CD8-positive, alpha-beta memory T cell (primary cell): ENCODE measurements around the gene SH2D7. TPM values are rescaled to one million over a fixed set of nuclear protein-coding genes. Genes with fewer than 3 reads are reported as not detected.

Experiments
- CTCF ChIA-PET: fragments of 350-600 bp; sonication (Branson Sonifier 250); formaldehyde crosslinking; loops from one replicate; lab custom pipeline; 2021; ENCODE audit warnings: antibody characterized with exemption; lab: Charles Lee
- POLR2A ChIA-PET: fragments of 350-600 bp; sonication (Branson Sonifier 250); formaldehyde crosslinking; loops from one replicate; lab custom pipeline; 2021; ENCODE audit warnings: antibody characterized with exemption; lab: Charles Lee
- DNase-seq, 5 donors: peaks; one replicate each; pipeline versions ENCODE4 v3.0.0 to v3.0.0-alpha.2; 2020 to 2022; ENCODE audit warnings: mixed read lengths in 1 of 5
- H3K27ac ChIP-seq: one replicate; pipeline ENCODE4 v1.7.0; 2013; ENCODE audit warnings: low read depth, mild to moderate bottlenecking, low read length, moderate library complexity
- H3K27me3 ChIP-seq: 2 replicates; pipeline ENCODE4 v1.7.0; 2013; ENCODE audit warnings: low read length, mild to moderate bottlenecking; ENCODE audit not compliant: insufficient read depth, poor library complexity, severe bottlenecking
- H3K36me3 ChIP-seq: 2 replicates; pipeline ENCODE4 v1.7.0; 2013; ENCODE audit warnings: mild to moderate bottlenecking, low read length, moderate library complexity; ENCODE audit not compliant: insufficient read depth
- H3K4me1 ChIP-seq: 2 replicates; pipeline ENCODE4 v1.7.0; 2013; ENCODE audit warnings: mild to moderate bottlenecking, low read length, moderate library complexity; ENCODE audit not compliant: insufficient read depth
- H3K4me3 ChIP-seq: 2 replicates; pipeline ENCODE4 v1.7.0; 2013; ENCODE audit warnings: mild to moderate bottlenecking, low read length
- H3K9me3 ChIP-seq: 2 replicates; pipeline ENCODE4 v1.7.0; 2013; ENCODE audit warnings: mild to moderate bottlenecking, low read length
- H3K27ac Mint-ChIP-seq, 8 donors: one replicate each; pipeline ENCODE4 v1.8.0; 2020 to 2021; ENCODE audit warnings: mixed read lengths in 8 of 8, mild to moderate bottlenecking in 6 of 8, inconsistent platforms in 3 of 8, moderate library complexity in 3 of 8
- H3K27me3 Mint-ChIP-seq, 2 donors: one replicate each; pipeline ENCODE4 v1.8.0; 2020 to 2021; ENCODE audit warnings: mixed read lengths in 2 of 2, mild to moderate bottlenecking in 1 of 2, moderate library complexity in 1 of 2
- H3K36me3 Mint-ChIP-seq, 3 donors: one replicate each; pipeline ENCODE4 v1.8.0; 2020 to 2021; ENCODE audit warnings: mixed read lengths in 3 of 3, inconsistent platforms in 1 of 3, mild to moderate bottlenecking in 1 of 3
- H3K4me1 Mint-ChIP-seq, 3 donors: one replicate each; pipeline ENCODE4 v1.8.0; 2020 to 2021; ENCODE audit warnings: mixed read lengths in 3 of 3, inconsistent platforms in 1 of 3, mild to moderate bottlenecking in 1 of 3
- H3K4me3 Mint-ChIP-seq, 7 donors: one replicate each; pipeline ENCODE4 v1.8.0; 2020 to 2021; ENCODE audit warnings: mixed read lengths in 7 of 7, mild to moderate bottlenecking in 6 of 7, moderate library complexity in 4 of 7, inconsistent platforms in 2 of 7
- H3K9me3 Mint-ChIP-seq, 5 donors: one replicate each; pipeline ENCODE4 v1.8.0; 2020 to 2022; ENCODE audit warnings: mixed read lengths in 5 of 5, mild to moderate bottlenecking in 3 of 5, moderate library complexity in 2 of 5, inconsistent platforms in 1 of 5
- polyA plus RNA-seq: library from polyadenylated mRNA; unstranded; fragments of 300-500 nt; fragmentation: Illumina TruSeq; gene quantifications from one replicate; pipeline ENCODE4 v1.2.3, GENCODE V29; 2021
- total RNA-seq, 2 experiments: library from RNA; stranded (reverse); gene quantifications; one replicate each; pipeline ENCODE4 v1.2.3, GENCODE V29; 2021

SH2D7 gene
- total and polyA plus RNA-seq, 3 experiments from 2014 or later: not detected

GRCh38 chr15:78049691-78050440 lies 42.5 kb upstream of the SH2D7 start:
- H3K9me3 Mint-ChIP-seq: no peaks in the 10 kb centered on the region
- CTCF ChIA-PET: interaction anchor here (0.9 to 4.1 kb wide), 14 partner anchors 8 to 82 kb away, joined by 3 to 38 read pairs (median 6); partner anchors contain the start of gene TBC1D2B

GRCh38 chr15:78050441-78050809 lies 41.9 kb upstream of the SH2D7 start:
- Mint-ChIP-seq H3K27me3 (no peaks in the 10 kb centered on the region), H3K4me3 (peak overlapping the region; percentile 6 to 87 (median 74)), H3K27ac (peak overlapping the region; percentile 87 to 99 (median 97)), H3K4me1 (peaks cover 98 to 100% (median 100%) of the 10 kb centered on the region in 3 donors), H3K36me3 (peaks cover 0 to 23% (median 2%) of the 10 kb centered on the region in 3 donors), H3K9me3 (no peaks in the 10 kb centered on the region)
- Histone ChIP-seq H3K27me3 (no peaks in the 10 kb centered on the region), H3K36me3 (no peaks in the 10 kb centered on the region), H3K4me1 (peaks cover 96% of the 10 kb centered on the region), H3K4me3 (peak overlapping the region; percentile 38), H3K27ac (peak overlapping the region; percentile 75), H3K9me3 (no peaks in the 10 kb centered on the region)
- ChIA-PET CTCF (interaction anchor here (0.9 to 4.1 kb wide), 16 partner anchors 9 to 83 kb away, joined by 3 to 38 read pairs (median 4); partner anchors contain the start of genes SH2D7 and TBC1D2B), POLR2A (interaction anchor here (0.7 to 3.2 kb wide), 7 partner anchors 9 to 56 kb away, joined by 3 to 32 read pairs (median 9); no protein-coding TSS in a partner anchor)
- peak in 1 of 5 donors; percentile 77 for DNase-seq

More at GRCh38 chr15:78049691-78050440, 42.5 kb upstream of the SH2D7 start:
- H3K4me1 Mint-ChIP-seq: peaks cover 98 to 100% (median 100%) of the 10 kb centered on the region in 3 donors
- no peaks in the 10 kb centered on the region for H3K9me3 ChIP-seq
- POLR2A ChIA-PET: interaction anchor here (0.7 to 3.2 kb wide), 8 partner anchors 9 to 57 kb away, joined by 3 to 32 read pairs (median 8); no protein-coding TSS in a partner anchor
- H3K27me3 ChIP-seq: no peaks in the 10 kb centered on the region
- peak overlapping the region; percentile 6 to 87 (median 74) for H3K4me3 Mint-ChIP-seq
- peaks cover 96% of the 10 kb centered on the region for H3K4me1 ChIP-seq
- DNase-seq: peak in 3 of 5 donors; percentile 33 to 66 (median 46)
- H3K27me3 Mint-ChIP-seq: no peaks in the 10 kb centered on the region
- H3K36me3 Mint-ChIP-seq: peaks cover 0 to 25% (median 2%) of the 10 kb centered on the region in 3 donors
- H3K27ac Mint-ChIP-seq: peak overlapping the region; percentile 87 to 99 (median 97)
- peak overlapping the region; percentile 75 for H3K27ac ChIP-seq
- H3K4me3 ChIP-seq: peak overlapping the region; percentile 38
- H3K36me3 ChIP-seq: no peaks in the 10 kb centered on the region

GRCh38 chr15:78050826-78051225 lies 41.5 kb upstream of the SH2D7 start:
- Histone ChIP-seq H3K27me3 (no peaks in the 10 kb centered on the region), H3K9me3 (no peaks in the 10 kb centered on the region), H3K4me1 (peaks cover 97% of the 10 kb centered on the region), H3K36me3 (no peaks in the 10 kb centered on the region), H3K4me3 (peak overlapping the region; percentile 26), H3K27ac (peak overlapping the region; percentile 75)
- ChIA-PET CTCF (interaction anchor here (1.0 to 4.1 kb wide), 14 partner anchors 9 to 83 kb away, joined by 3 to 38 read pairs (median 7); partner anchors contain the start of genes SH2D7 and TBC1D2B), POLR2A (interaction anchor here (0.7 to 3.2 kb wide), 6 partner anchors 9 to 56 kb away, joined by 3 to 32 read pairs (median 12); no protein-coding TSS in a partner anchor)
- Mint-ChIP-seq H3K27me3 (no peaks in the 10 kb centered on the region), H3K9me3 (no peaks in the 10 kb centered on the region), H3K4me3 (peak overlapping the region in 5 of 7 donors; percentile 6 to 82 (median 25)), H3K36me3 (peaks cover 0 to 23% (median 2%) of the 10 kb centered on the region in 3 donors), H3K4me1 (peaks cover 98 to 100% (median 100%) of the 10 kb centered on the region in 3 donors), H3K27ac (peak overlapping the region; percentile 87 to 99 (median 97))
- no peak for DNase-seq

GRCh38 chr15:78051596-78051995 lies 40.8 kb upstream of the SH2D7 start:
- no peaks in the 10 kb centered on the region for H3K9me3 ChIP-seq
- H3K27ac ChIP-seq: peak overlapping the region; percentile 75
- H3K4me1 Mint-ChIP-seq: peaks cover 98 to 100% (median 100%) of the 10 kb centered on the region in 3 donors
- no peak overlapping the region for H3K4me3 ChIP-seq
- H3K36me3 ChIP-seq: no peaks in the 10 kb centered on the region
- no peaks in the 10 kb centered on the region for H3K27me3 Mint-ChIP-seq
- peaks cover 0 to 23% (median 2%) of the 10 kb centered on the region in 3 donors for H3K36me3 Mint-ChIP-seq
- H3K27me3 ChIP-seq: no peaks in the 10 kb centered on the region
- peak overlapping the region; percentile 87 to 99 (median 97) for H3K27ac Mint-ChIP-seq
- DNase-seq: no peak
- peaks cover 97% of the 10 kb centered on the region for H3K4me1 ChIP-seq
- H3K9me3 Mint-ChIP-seq: no peaks in the 10 kb centered on the region
- POLR2A ChIA-PET: interaction anchor here (0.6 to 3.2 kb wide), 4 partner anchors 11 to 53 kb away, joined by 3 to 32 read pairs (median 10); no protein-coding TSS in a partner anchor
- CTCF ChIA-PET: interaction anchor here (0.8 to 4.1 kb wide), 9 partner anchors 8 to 56 kb away, joined by 3 to 38 read pairs (median 13); partner anchors contain the start of gene TBC1D2B
- H3K4me3 Mint-ChIP-seq: peak overlapping the region in 6 of 7 donors; percentile 36 to 82 (median 68)

- peak overlapping the region; percentile 22 for H3K4me3 ChIP-seq
- no peaks in the 10 kb centered on the region for H3K9me3 ChIP-seq
- CTCF ChIA-PET: interaction anchor here (0.8 to 4.1 kb wide), 8 partner anchors 8 to 56 kb away, joined by 3 to 38 read pairs (median 14); no protein-coding TSS in a partner anchor
- POLR2A ChIA-PET: interaction anchor here (0.6 to 3.2 kb wide), 4 partner anchors 11 to 52 kb away, joined by 3 to 32 read pairs (median 10); no protein-coding TSS in a partner anchor
- H3K27me3 ChIP-seq: no peaks in the 10 kb centered on the region
- peak overlapping the region; percentile 75 for H3K27ac ChIP-seq
- H3K36me3 Mint-ChIP-seq: peaks cover 0 to 21% (median 2%) of the 10 kb centered on the region in 3 donors
- H3K36me3 ChIP-seq: no peaks in the 10 kb centered on the region
- H3K27me3 Mint-ChIP-seq: no peaks in the 10 kb centered on the region
- peak overlapping the region; percentile 87 to 99 (median 97) for H3K27ac Mint-ChIP-seq
- DNase-seq: no peak
- no peaks in the 10 kb centered on the region for H3K9me3 Mint-ChIP-seq
- peaks cover 97% of the 10 kb centered on the region for H3K4me1 ChIP-seq
- H3K4me3 Mint-ChIP-seq: peak overlapping the region in 6 of 7 donors; percentile 36 to 82 (median 68)
- peaks cover 98 to 100% (median 100%) of the 10 kb centered on the region in 3 donors for H3K4me1 Mint-ChIP-seq
Measured at GRCh38 chr15:78052001-78052401, 40.4 kb upstream of the SH2D7 start.

- Mint-ChIP-seq H3K9me3 (no peaks in the 10 kb centered on the region), H3K27ac (peak overlapping the region; percentile 87 to 99 (median 97)), H3K4me1 (peaks cover 97 to 100% (median 99%) of the 10 kb centered on the region in 3 donors), H3K27me3 (no peaks in the 10 kb centered on the region), H3K36me3 (peaks cover 0 to 21% (median 2%) of the 10 kb centered on the region in 3 donors), H3K4me3 (peak overlapping the region in 6 of 7 donors; percentile 36 to 82 (median 68))
- ChIA-PET POLR2A (interaction anchor here (1.1 to 3.2 kb wide), 2 partner anchors 16 to 17 kb away, joined by 5 to 32 read pairs; no protein-coding TSS in a partner anchor), CTCF (interaction anchor here (0.8 to 4.1 kb wide), 6 partner anchors 10 to 56 kb away, joined by 3 to 38 read pairs (median 13); no protein-coding TSS in a partner anchor)
- Histone ChIP-seq H3K9me3 (no peaks in the 10 kb centered on the region), H3K4me3 (peak overlapping the region; percentile 22), H3K4me1 (peaks cover 96% of the 10 kb centered on the region), H3K36me3 (no peaks in the 10 kb centered on the region), H3K27me3 (no peaks in the 10 kb centered on the region), H3K27ac (no peak overlapping the region)
- no peak for DNase-seq
Measured at GRCh38 chr15:78052545-78052944, 39.8 kb upstream of the SH2D7 start.

GRCh38 chr15:78054518-78054917 lies 37.8 kb upstream of the SH2D7 start:
- H3K9me3 Mint-ChIP-seq: no peaks in the 10 kb centered on the region
- peak overlapping the region in 3 of 7 donors; percentile 54 to 83 (median 81) for H3K4me3 Mint-ChIP-seq
- Histone ChIP-seq H3K27ac (peak overlapping the region; percentile 64), H3K4me1 (peaks cover 96% of the 10 kb centered on the region), H3K9me3 (no peaks in the 10 kb centered on the region), H3K36me3 (no peaks in the 10 kb centered on the region), H3K4me3 (no peak overlapping the region), H3K27me3 (no peaks in the 10 kb centered on the region)
- H3K36me3 Mint-ChIP-seq: peaks cover 0 to 21% (median 2%) of the 10 kb centered on the region in 3 donors
- H3K27me3 Mint-ChIP-seq: no peaks in the 10 kb centered on the region
- ChIA-PET POLR2A (interaction anchor here (1.3 to 1.4 kb wide), 2 partner anchors 14 to 19 kb away, joined by 3 to 5 read pairs; no protein-coding TSS in a partner anchor), CTCF (interaction anchor here (1.0 to 2.1 kb wide), 7 partner anchors 10 to 54 kb away, joined by 3 to 5 read pairs (median 4); no protein-coding TSS in a partner anchor)
- peaks cover 97 to 100% (median 99%) of the 10 kb centered on the region in 3 donors for H3K4me1 Mint-ChIP-seq
- DNase-seq: no peak
- H3K27ac Mint-ChIP-seq: peak overlapping the region; percentile 87 to 99 (median 96)
